HFF-Myc (cell line): ENCODE measurements around the gene ABCD1.

Source experiments
- DNase-seq: peaks from one replicate; pipeline ENCODE4 v3.0.0-alpha.2; 2011; ENCODE audit warnings: low read depth; ENCODE audit errors: extremely low read depth
- H3K4me3 ChIP-seq: replicated peaks from 2 replicates; pipeline ENCODE4 v1.5.1; 2011; ENCODE audit warnings: low read depth, mild to moderate bottlenecking, control low read depth, low read length
- TF ChIP-seq, protein P1 (sequence below): IDR thresholded peaks from 2 replicates; pipeline ENCODE4 v1.5.1; 2012; ENCODE audit warnings: mild to moderate bottlenecking, low read depth, low read length, control low read depth; ENCODE audit errors: missing control alignments

Gene ABCD1

GRCh38 chrX:153774576-153775292, 50.1 kb downstream of the ABCD1 start:
- no peak for DNase-seq
- TF ChIP-seq, protein P1, sequence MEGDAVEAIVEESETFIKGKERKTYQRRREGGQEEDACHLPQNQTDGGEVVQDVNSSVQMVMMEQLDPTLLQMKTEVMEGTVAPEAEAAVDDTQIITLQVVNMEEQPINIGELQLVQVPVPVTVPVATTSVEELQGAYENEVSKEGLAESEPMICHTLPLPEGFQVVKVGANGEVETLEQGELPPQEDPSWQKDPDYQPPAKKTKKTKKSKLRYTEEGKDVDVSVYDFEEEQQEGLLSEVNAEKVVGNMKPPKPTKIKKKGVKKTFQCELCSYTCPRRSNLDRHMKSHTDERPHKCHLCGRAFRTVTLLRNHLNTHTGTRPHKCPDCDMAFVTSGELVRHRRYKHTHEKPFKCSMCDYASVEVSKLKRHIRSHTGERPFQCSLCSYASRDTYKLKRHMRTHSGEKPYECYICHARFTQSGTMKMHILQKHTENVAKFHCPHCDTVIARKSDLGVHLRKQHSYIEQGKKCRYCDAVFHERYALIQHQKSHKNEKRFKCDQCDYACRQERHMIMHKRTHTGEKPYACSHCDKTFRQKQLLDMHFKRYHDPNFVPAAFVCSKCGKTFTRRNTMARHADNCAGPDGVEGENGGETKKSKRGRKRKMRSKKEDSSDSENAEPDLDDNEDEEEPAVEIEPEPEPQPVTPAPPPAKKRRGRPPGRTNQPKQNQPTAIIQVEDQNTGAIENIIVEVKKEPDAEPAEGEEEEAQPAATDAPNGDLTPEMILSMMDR, result no peak
- no peak overlapping the region for H3K4me3 ChIP-seq

- DNase-seq, result no peak
- TF ChIP-seq, protein P1, result no peak
- no peak overlapping the region for H3K4me3 ChIP-seq
These were observed 50.9 kb downstream of the ABCD1 start for GRCh38 chrX:153775293-153776119.

- TF ChIP-seq, protein P1, result no peak
- no peak overlapping the region for H3K4me3 ChIP-seq
- no peak for DNase-seq
These were observed 51.5 kb downstream of the ABCD1 start for GRCh38 chrX:153776120-153776599.

GRCh38 chrX:153776611-153777045, 52.0 kb downstream of the ABCD1 start:
- no peak for DNase-seq
- H3K4me3 ChIP-seq, result no peak overlapping the region
- TF ChIP-seq, protein P1, result no peak

DNA sequence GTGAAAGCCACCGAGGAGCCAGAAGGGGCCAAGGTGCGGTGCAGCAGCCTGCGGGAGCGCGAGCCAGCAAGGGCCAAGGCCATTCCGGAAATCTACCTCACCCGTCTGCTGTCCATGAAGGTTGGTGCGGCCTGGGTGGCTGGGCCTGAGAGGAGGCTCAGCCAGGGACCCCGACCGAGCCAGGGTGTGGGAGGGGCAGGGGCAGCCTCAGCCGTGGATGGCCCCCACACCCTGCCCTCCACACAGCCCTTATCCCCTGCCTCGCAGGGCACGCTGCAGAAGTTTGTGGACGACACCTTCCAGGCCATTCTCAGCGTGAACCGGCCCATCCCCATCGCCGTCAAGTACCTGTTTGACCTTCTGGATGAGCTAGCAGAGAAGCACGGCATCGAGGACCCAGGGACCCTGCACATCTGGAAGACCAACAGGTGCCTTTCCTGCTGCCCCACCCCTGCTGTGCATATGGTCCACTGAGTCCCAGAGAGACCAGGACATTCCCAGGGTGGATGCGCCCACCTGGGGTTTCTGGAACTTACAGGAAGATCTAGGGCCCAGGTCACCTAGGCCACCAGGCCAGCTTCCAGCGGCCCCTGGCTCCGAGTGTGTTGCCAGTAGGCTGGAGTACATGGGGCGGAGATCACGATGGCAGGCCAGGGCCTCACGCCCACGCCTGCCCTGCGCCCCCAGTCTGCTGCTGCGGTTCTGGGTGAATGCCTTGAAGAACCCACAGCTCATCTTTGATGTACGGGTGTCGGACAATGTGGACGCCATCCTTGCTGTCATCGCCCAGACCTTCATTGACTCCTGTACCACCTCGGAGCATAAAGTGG, 52.8 kb downstream of the ABCD1 start:
- no peak for DNase-seq
- H3K4me3 ChIP-seq, result no peak overlapping the region
- TF ChIP-seq, protein P1, result no peak

DNA sequence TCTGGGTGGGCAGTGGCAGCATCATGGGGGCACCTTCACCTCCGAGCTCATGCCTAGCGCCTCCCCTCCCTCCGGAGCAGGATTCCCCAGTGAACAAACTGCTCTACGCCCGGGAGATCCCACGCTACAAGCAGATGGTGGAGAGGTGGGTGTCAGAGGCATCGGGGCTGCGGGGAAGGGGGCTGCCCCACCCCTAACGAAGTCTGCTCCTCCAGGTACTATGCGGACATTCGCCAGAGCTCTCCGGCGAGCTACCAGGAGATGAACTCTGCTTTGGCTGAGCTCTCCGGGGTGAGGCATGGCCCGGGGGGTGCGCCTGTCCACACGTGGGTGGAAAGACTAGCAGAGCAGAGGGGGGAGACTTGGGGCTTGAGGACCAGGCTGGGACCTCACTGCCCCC, 53.5 kb downstream of the ABCD1 start:
- DNase-seq, result no peak

More for the DNA sequence above, 53.5 kb downstream of the ABCD1 start:
- H3K4me3 ChIP-seq, result no peak overlapping the region
- TF ChIP-seq, protein P1, result no peak
